SK-N-SH (cell line): ENCODE results near the gene COMMD7. TPM values are rescaled to one million over a fixed set of nuclear protein-coding genes. Genes with fewer than 3 reads are reported as not detected.

Experiments used
- CTCF ChIA-PET: fragments of 300-600, 350-600 bp; formaldehyde crosslinking; extraction: SDS; loops from one replicate; lab custom pipeline; 2021; lab: Yijun Ruan, JAX
- POLR2A ChIA-PET: fragments of 350-600 bp; sonication (Branson Sonifier 250); formaldehyde crosslinking; extraction: SDS; loops from one replicate; lab custom pipeline; 2020; ENCODE audit warnings: antibody characterized with exemption, inconsistent platforms; lab: Yijun Ruan, JAX
- DNase-seq: peaks from one replicate; pipeline ENCODE4 v3.0.0; 2012
- H2AFZ ChIP-seq: fragments of 200-600 bp; sonication (generic); 2 replicates; pipeline ENCODE4 v1.8.1; 2016; ENCODE audit warnings: antibody characterized with exemption, mild to moderate bottlenecking, low read depth
- H3F3A ChIP-seq: fragments of 200-600 bp; sonication (generic); replicated peaks from 2 replicates; pipeline ENCODE3; 2016; ENCODE audit warnings: antibody characterized with exemption, mild to moderate bottlenecking; ENCODE audit not compliant: insufficient read depth
- H3K27ac ChIP-seq, 2 experiments: fragments of 200-500 bp in 1 of 2; fragments of 200-600 bp in 1 of 2; sonication (Bioruptor generic) in 1 of 2; sonication (generic), shearing (Covaris generic) in 1 of 2; 2 replicates each; pipeline versions ENCODE4 v1.5.1 to v1.6.1; 2014 to 2016; ENCODE audit warnings: low read depth in 2 of 2, inconsistent platforms in 1 of 2, low read length in 1 of 2, mild to moderate bottlenecking in 1 of 2, mixed read lengths in 1 of 2
- H3K27me3 ChIP-seq: fragments of 200-600 bp; sonication (generic), shearing (Covaris generic); 2 replicates; pipeline ENCODE4 v1.6.1; 2016; ENCODE audit warnings: mixed run types; ENCODE audit not compliant: insufficient read depth
- H3K36me3 ChIP-seq, 2 experiments: fragments of 200-500 bp in 1 of 2; fragments of 200-600 bp in 1 of 2; sonication (Bioruptor generic) in 1 of 2; sonication (generic) in 1 of 2; replicated peaks in 1 of 2; 2 replicates each; pipeline versions ENCODE3 to v1.5.1; 2014 to 2016; ENCODE audit warnings: low read length in 1 of 2, mild to moderate bottlenecking in 1 of 2; ENCODE audit not compliant: insufficient read depth in 2 of 2, control insufficient read depth in 1 of 2
- H3K4me1 ChIP-seq, 2 experiments: fragments of 200-500 bp in 1 of 2; fragments of 200-600 bp in 1 of 2; sonication (Bioruptor generic) in 1 of 2; sonication (generic), shearing (Covaris generic) in 1 of 2; 2 replicates each; pipeline versions ENCODE4 v1.5.1 to v1.6.1; 2014 to 2016; ENCODE audit warnings: low read depth in 1 of 2, low read length in 1 of 2, mixed run types in 1 of 2; ENCODE audit not compliant: insufficient read depth in 2 of 2, control insufficient read depth in 1 of 2
- H3K4me2 ChIP-seq: fragments of 200-600 bp; sonication (generic), shearing (Covaris generic); 2 replicates; pipeline ENCODE4 v1.6.1; 2017; ENCODE audit warnings: mixed run types
- H3K4me3 ChIP-seq, 2 experiments: fragments of 200-500 bp in 1 of 2; fragments of 200-600 bp in 1 of 2; sonication (Bioruptor generic) in 1 of 2; sonication (generic), shearing (Covaris generic) in 1 of 2; 2 replicates each; pipeline versions ENCODE4 v1.5.1 to v1.8.1; 2014 to 2016; ENCODE audit warnings: low read depth in 2 of 2, inconsistent platforms in 1 of 2, low read length in 1 of 2, mild to moderate bottlenecking in 1 of 2, mixed read lengths in 1 of 2, moderate library complexity in 1 of 2
- H3K79me2 ChIP-seq: fragments of 200-600 bp; sonication (generic); 2 replicates; pipeline ENCODE4 v1.8.1; 2017; ENCODE audit warnings: mild to moderate bottlenecking; ENCODE audit not compliant: insufficient read depth
- H3K9ac ChIP-seq: fragments of 200-600 bp; sonication (generic); 2 replicates; pipeline ENCODE4 v1.6.1; 2017; ENCODE audit warnings: mixed run types
- H3K9me2 ChIP-seq: fragments of 200-600 bp; sonication (generic); 2 replicates; pipeline ENCODE4 v1.6.1; 2017; ENCODE audit warnings: mixed run types
- H3K9me3 ChIP-seq: fragments of 200-600 bp; sonication (generic); 2 replicates; pipeline ENCODE4 v1.6.1; 2017; ENCODE audit warnings: mixed run types, mild to moderate bottlenecking, moderate library complexity
- H4K20me1 ChIP-seq: fragments of 200-600 bp; sonication (generic); 2 replicates; pipeline ENCODE4 v1.6.1; 2017; ENCODE audit warnings: mild to moderate bottlenecking, mixed run types; ENCODE audit not compliant: insufficient read depth
- EP300 ChIP-seq, 2 experiments: IDR thresholded peaks; 2 replicates each; pipeline versions ENCODE4 v1.4.0 to v1.6.1; 2012; ENCODE audit warnings: borderline replicate concordance in 1 of 2, low read depth in 1 of 2, low read length in 1 of 2
- FOXJ3 ChIP-seq: sonication (generic); formaldehyde crosslinking; IDR thresholded peaks from 2 replicates; pipeline ENCODE4 v1.5.1; 2020; ENCODE audit warnings: mild to moderate bottlenecking, missing genetic modification reagents
- FOXM1 ChIP-seq: IDR thresholded peaks from 2 replicates; pipeline ENCODE4 v1.4.0; 2012; ENCODE audit warnings: low read depth, mild to moderate bottlenecking
- JUND ChIP-seq: IDR thresholded peaks from 2 replicates; pipeline ENCODE4 v1.4.0; 2012
- POLR2AphosphoS5 ChIP-seq: IDR thresholded peaks from 2 replicates; pipeline ENCODE4 v1.6.1; 2012; ENCODE audit warnings: low read depth, low read length
- RCOR1 ChIP-seq: fragments of 150-350 bp; IDR thresholded peaks from 2 replicates; pipeline ENCODE4 v1.6.1; 2017; ENCODE audit warnings: antibody characterized with exemption, low read length
- TCF12 ChIP-seq: IDR thresholded peaks from 2 replicates; pipeline ENCODE4 v1.4.0; 2012
- YY1 ChIP-seq: IDR thresholded peaks from 2 replicates; pipeline ENCODE4 v1.4.0; 2012; ENCODE audit warnings: low read depth, mild to moderate bottlenecking
- WGBS: methylation state at CpG from one replicate; pipeline ENCODE4 v1.1.6; 2017; ENCODE audit warnings: low lambda C conversion rate; 5-methylcytosine and 5-hydroxymethylcytosine counted together
- polyA plus RNA-seq, 3 experiments: library from polyadenylated mRNA; depleted of rRNA; stranded (reverse); fragments of >200 nt; gene quantifications; 2 replicates each; pipeline ENCODE4 v1.2.3, GENCODE V29; 2012
- TF ChIP-seq, protein P1 (sequence below): IDR thresholded peaks from 2 replicates; pipeline ENCODE4 v1.4.0; 2012; ENCODE audit warnings: low read depth, borderline replicate concordance
- TF ChIP-seq, protein P2 (sequence below): fragments of 200-600 bp; sonication (generic); IDR thresholded peaks from 2 replicates; pipeline ENCODE4 v1.6.1; 2017; ENCODE audit warnings: antibody characterized with exemption, mild to moderate bottlenecking, moderate library complexity
- TF ChIP-seq, protein P3 (sequence below): IDR thresholded peaks from 2 replicates; pipeline ENCODE4 v1.6.1; 2012; ENCODE audit warnings: mild to moderate bottlenecking, low read depth, low read length, moderate library complexity

COMMD7 gene
- polyA plus RNA-seq, 1 of the 3 experiments (the other 2 are of a cell fraction) = 38.0 TPM

DNA sequence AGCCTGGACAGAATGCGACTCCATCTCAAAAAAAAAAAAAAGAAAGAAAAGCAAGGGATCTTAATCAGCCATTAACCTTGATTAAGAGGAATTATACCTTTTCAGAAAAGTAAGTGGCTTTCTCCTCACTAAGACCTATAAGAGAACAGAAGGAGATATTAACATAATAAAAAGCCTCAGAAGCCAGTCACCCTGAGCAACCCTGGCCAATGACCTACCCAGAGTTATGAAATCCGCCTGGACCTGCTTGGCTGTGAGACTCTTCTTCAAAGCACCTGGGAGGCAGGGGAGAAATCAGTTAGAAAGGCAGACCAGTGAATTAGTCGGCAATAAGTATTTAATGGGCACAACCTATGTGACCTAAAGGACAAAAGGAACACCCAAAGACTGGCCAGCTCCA lies 36.8 kb downstream of the COMMD7 start:
- H4K20me1 ChIP-seq = no peaks in the 10 kb centered on the region
- H3F3A ChIP-seq = peaks cover 9% of the 10 kb centered on the region
- ChIA-PET CTCF (no interaction called here), POLR2A (no interaction called here)
- no peak overlapping the region for H3K4me2 ChIP-seq
- H3K27me3 ChIP-seq = no peaks in the 10 kb centered on the region
- H3K36me3 ChIP-seq = peaks cover 19 to 21% of the 10 kb centered on the region in 2 experiments
- H3K4me3 ChIP-seq = no peak overlapping the region
- H3K9ac ChIP-seq = no peak overlapping the region
- H3K79me2 ChIP-seq = no peaks in the 10 kb centered on the region
- TF ChIP-seq EP300 (IDR thresholded peaks at IDR 0.05; ENCODE audit: borderline replicate concordance in 1 of 2, low read depth in 1 of 2, low read length in 1 of 2) (no peak), YY1 (no peak), TCF12 (no peak), FOXM1 (no peak), JUND (no peak), FOXJ3 (CRISPR knock-in tag) (no peak), POLR2AphosphoS5 (no peak), RCOR1 (no peak)
- TF ChIP-seq, protein P1, sequence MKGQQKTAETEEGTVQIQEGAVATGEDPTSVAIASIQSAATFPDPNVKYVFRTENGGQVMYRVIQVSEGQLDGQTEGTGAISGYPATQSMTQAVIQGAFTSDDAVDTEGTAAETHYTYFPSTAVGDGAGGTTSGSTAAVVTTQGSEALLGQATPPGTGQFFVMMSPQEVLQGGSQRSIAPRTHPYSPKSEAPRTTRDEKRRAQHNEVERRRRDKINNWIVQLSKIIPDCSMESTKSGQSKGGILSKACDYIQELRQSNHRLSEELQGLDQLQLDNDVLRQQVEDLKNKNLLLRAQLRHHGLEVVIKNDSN = no peak
- TF ChIP-seq, protein P2, sequence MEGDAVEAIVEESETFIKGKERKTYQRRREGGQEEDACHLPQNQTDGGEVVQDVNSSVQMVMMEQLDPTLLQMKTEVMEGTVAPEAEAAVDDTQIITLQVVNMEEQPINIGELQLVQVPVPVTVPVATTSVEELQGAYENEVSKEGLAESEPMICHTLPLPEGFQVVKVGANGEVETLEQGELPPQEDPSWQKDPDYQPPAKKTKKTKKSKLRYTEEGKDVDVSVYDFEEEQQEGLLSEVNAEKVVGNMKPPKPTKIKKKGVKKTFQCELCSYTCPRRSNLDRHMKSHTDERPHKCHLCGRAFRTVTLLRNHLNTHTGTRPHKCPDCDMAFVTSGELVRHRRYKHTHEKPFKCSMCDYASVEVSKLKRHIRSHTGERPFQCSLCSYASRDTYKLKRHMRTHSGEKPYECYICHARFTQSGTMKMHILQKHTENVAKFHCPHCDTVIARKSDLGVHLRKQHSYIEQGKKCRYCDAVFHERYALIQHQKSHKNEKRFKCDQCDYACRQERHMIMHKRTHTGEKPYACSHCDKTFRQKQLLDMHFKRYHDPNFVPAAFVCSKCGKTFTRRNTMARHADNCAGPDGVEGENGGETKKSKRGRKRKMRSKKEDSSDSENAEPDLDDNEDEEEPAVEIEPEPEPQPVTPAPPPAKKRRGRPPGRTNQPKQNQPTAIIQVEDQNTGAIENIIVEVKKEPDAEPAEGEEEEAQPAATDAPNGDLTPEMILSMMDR = no peak
- TF ChIP-seq, protein P3, sequence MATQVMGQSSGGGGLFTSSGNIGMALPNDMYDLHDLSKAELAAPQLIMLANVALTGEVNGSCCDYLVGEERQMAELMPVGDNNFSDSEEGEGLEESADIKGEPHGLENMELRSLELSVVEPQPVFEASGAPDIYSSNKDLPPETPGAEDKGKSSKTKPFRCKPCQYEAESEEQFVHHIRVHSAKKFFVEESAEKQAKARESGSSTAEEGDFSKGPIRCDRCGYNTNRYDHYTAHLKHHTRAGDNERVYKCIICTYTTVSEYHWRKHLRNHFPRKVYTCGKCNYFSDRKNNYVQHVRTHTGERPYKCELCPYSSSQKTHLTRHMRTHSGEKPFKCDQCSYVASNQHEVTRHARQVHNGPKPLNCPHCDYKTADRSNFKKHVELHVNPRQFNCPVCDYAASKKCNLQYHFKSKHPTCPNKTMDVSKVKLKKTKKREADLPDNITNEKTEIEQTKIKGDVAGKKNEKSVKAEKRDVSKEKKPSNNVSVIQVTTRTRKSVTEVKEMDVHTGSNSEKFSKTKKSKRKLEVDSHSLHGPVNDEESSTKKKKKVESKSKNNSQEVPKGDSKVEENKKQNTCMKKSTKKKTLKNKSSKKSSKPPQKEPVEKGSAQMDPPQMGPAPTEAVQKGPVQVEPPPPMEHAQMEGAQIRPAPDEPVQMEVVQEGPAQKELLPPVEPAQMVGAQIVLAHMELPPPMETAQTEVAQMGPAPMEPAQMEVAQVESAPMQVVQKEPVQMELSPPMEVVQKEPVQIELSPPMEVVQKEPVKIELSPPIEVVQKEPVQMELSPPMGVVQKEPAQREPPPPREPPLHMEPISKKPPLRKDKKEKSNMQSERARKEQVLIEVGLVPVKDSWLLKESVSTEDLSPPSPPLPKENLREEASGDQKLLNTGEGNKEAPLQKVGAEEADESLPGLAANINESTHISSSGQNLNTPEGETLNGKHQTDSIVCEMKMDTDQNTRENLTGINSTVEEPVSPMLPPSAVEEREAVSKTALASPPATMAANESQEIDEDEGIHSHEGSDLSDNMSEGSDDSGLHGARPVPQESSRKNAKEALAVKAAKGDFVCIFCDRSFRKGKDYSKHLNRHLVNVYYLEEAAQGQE = no peak
- no peak overlapping the region for H2AFZ ChIP-seq
- no peaks in the 10 kb centered on the region for H3K9me2 ChIP-seq
- 100% methylated on average over 3 of the region's 3 CpGs for WGBS
- no peaks in the 10 kb centered on the region for H3K9me3 ChIP-seq
- no peak for DNase-seq
- no peak overlapping the region for H3K27ac ChIP-seq
- H3K4me1 ChIP-seq = peaks cover 0 to 14% of the 10 kb centered on the region in 2 experiments; a peak in 2 of 4 replicates
